Nephron progenitor cell (in vitro differentiated cells): ENCODE measurements around the gene ABCC11.

Source experiments
- DNase-seq: peaks from one replicate; pipeline ENCODE4 v3.0.0; 2021
- H3K27ac Mint-ChIP-seq: 2 replicates; pipeline ENCODE4 v1.8.0; 2021; ENCODE audit warnings: mild to moderate bottlenecking, moderate library complexity, mixed read lengths
- H3K27me3 Mint-ChIP-seq: 2 replicates; pipeline ENCODE4 v1.8.0; 2021; ENCODE audit warnings: mild to moderate bottlenecking, low read depth, mixed read lengths; ENCODE audit not compliant: poor library complexity
- H3K36me3 Mint-ChIP-seq: 2 replicates; pipeline ENCODE4 v1.8.0; 2021; ENCODE audit warnings: low read depth, mixed read lengths
- H3K4me1 Mint-ChIP-seq: 2 replicates; pipeline ENCODE4 v1.8.0; 2021; ENCODE audit warnings: mixed read lengths
- H3K4me3 Mint-ChIP-seq: 2 replicates; pipeline ENCODE4 v1.8.0; 2021; ENCODE audit warnings: mild to moderate bottlenecking, moderate library complexity, mixed read lengths
- H3K9me3 Mint-ChIP-seq: 2 replicates; pipeline ENCODE4 v1.8.0; 2021; ENCODE audit warnings: mild to moderate bottlenecking, moderate library complexity, mixed read lengths
- CTCF ChIP-seq: fragments of 200-600 bp; sonication (generic); IDR thresholded peaks from 2 replicates; pipeline ENCODE4 v1.5.0; 2021; ENCODE audit warnings: antibody characterized with exemption

The ABCC11 gene

GRCh38 chr16:48153774-48154173 is 93.6 kb downstream of the ABCC11 start:
- TF ChIP-seq CTCF = no peak
- Mint-ChIP-seq H3K36me3 (no peaks in the 10 kb centered on the region), H3K9me3 (peaks cover 5% of the 10 kb centered on the region), H3K27ac (no peak overlapping the region), H3K4me1 (no peaks in the 10 kb centered on the region), H3K4me3 (no peak overlapping the region), H3K27me3 (peaks cover 24% of the 10 kb centered on the region)
- no peak for DNase-seq

GRCh38 chr16:48152226-48152625 is 95.1 kb downstream of the ABCC11 start:
- DNase-seq = no peak
- Mint-ChIP-seq H3K27me3 (peaks cover 26% of the 10 kb centered on the region), H3K9me3 (peaks cover 8% of the 10 kb centered on the region), H3K4me3 (no peak overlapping the region), H3K27ac (no peak overlapping the region), H3K4me1 (no peaks in the 10 kb centered on the region), H3K36me3 (no peaks in the 10 kb centered on the region)
- no peak for TF ChIP-seq CTCF

- no peak for DNase-seq
- Mint-ChIP-seq H3K27ac (no peak overlapping the region), H3K4me1 (no peaks in the 10 kb centered on the region), H3K4me3 (no peak overlapping the region), H3K9me3 (peaks cover 8% of the 10 kb centered on the region), H3K36me3 (no peaks in the 10 kb centered on the region), H3K27me3 (peaks cover 22% of the 10 kb centered on the region)
- TF ChIP-seq CTCF = no peak
These were observed 96.6 kb downstream of the ABCC11 start for GRCh38 chr16:48150707-48151106.

- Mint-ChIP-seq H3K4me1 (no peaks in the 10 kb centered on the region), H3K4me3 (no peak overlapping the region)
These were observed 100.6 kb downstream of the ABCC11 start for GRCh38 chr16:48146710-48147109.

GRCh38 chr16:48146131-48146530 is 101.2 kb downstream of the ABCC11 start:
- Mint-ChIP-seq H3K27ac (no peak overlapping the region), H3K4me3 (no peak overlapping the region), H3K27me3 (peaks cover 21% of the 10 kb centered on the region), H3K9me3 (peaks cover 8% of the 10 kb centered on the region), H3K4me1 (no peaks in the 10 kb centered on the region), H3K36me3 (no peaks in the 10 kb centered on the region)
- TF ChIP-seq CTCF = no peak
- DNase-seq = no peak

More at GRCh38 chr16:48146710-48147109, 100.6 kb downstream of the ABCC11 start:
- H3K27me3 Mint-ChIP-seq = peaks cover 21% of the 10 kb centered on the region
- DNase-seq = no peak
- H3K9me3 Mint-ChIP-seq = peaks cover 8% of the 10 kb centered on the region
- H3K27ac Mint-ChIP-seq = no peak overlapping the region
- no peaks in the 10 kb centered on the region for H3K36me3 Mint-ChIP-seq
- no peak for TF ChIP-seq CTCF

- Mint-ChIP-seq H3K9me3 (peaks cover 4% of the 10 kb centered on the region), H3K4me3 (no peak overlapping the region), H3K27ac (no peak overlapping the region), H3K27me3 (peaks cover 19% of the 10 kb centered on the region), H3K4me1 (no peaks in the 10 kb centered on the region), H3K36me3 (no peaks in the 10 kb centered on the region)
- TF ChIP-seq CTCF = no peak
- DNase-seq = no peak
These were observed 103.4 kb downstream of the ABCC11 start for GRCh38 chr16:48143812-48144368.
